Measurements from ENCODE around the gene HIGD1C. TPM values are rescaled to one million over a fixed set of nuclear protein-coding genes. Genes with fewer than 3 reads are reported as not detected.
A peak's percentile ranks its signal among the peaks of the same experiment; 100 is the strongest.

The HIGD1C gene
- total RNA-seq, 1 donor from 2014 or later = not detected

- ATAC-seq = no peak
- TF ChIP-seq CTCF (IDR thresholded peaks at IDR 0.05) = no peak
- Histone ChIP-seq H3K9me3 (peaks cover 19% of the 10 kb centered on the region), H3K36me3 (no peaks in the 10 kb centered on the region), H3K4me3 (no peak overlapping the region), H3K27ac (no peak overlapping the region), H3K27me3 (ENCODE audit: low read depth) (no peaks in the 10 kb centered on the region), H3K4me1 (peaks cover 19% of the 10 kb centered on the region)
- intact Hi-C loops (cut with DNase I) = no loop called here
- no peak for DNase-seq
Observed at GRCh38 chr12:50918584-50919316, 33.6 kb upstream of the HIGD1C start.

GRCh38 chr12:50922820-50923219, 29.5 kb upstream of the HIGD1C start:
- ATAC-seq = no peak

GRCh38 chr12:50923361-50924130, 28.8 kb upstream of the HIGD1C start:
- intact Hi-C loops (cut with DNase I) = no loop called here
- Histone ChIP-seq H3K27ac (peak overlapping the region; percentile 83), H3K27me3 (ENCODE audit: low read depth) (no peaks in the 10 kb centered on the region), H3K36me3 (no peaks in the 10 kb centered on the region), H3K4me1 (peaks cover 33% of the 10 kb centered on the region), H3K4me3 (peak overlapping the region; percentile 84), H3K9me3 (no peaks in the 10 kb centered on the region)
- DNase-seq (no peak), ATAC-seq (no peak)
- no peak for TF ChIP-seq CTCF (IDR thresholded peaks at IDR 0.05)

More at GRCh38 chr12:50922820-50923219, 29.5 kb upstream of the HIGD1C start:
- Histone ChIP-seq H3K9me3 (no peaks in the 10 kb centered on the region), H3K36me3 (no peaks in the 10 kb centered on the region), H3K27me3 (ENCODE audit: low read depth) (no peaks in the 10 kb centered on the region), H3K4me1 (peaks cover 26% of the 10 kb centered on the region), H3K27ac (peak overlapping the region; percentile 83), H3K4me3 (peak overlapping the region; percentile 84)
- intact Hi-C loops (cut with DNase I) = no loop called here
- no peak for DNase-seq
- TF ChIP-seq CTCF (IDR thresholded peaks at IDR 0.05) = no peak

GRCh38 chr12:50924131-50924438, 28.3 kb upstream of the HIGD1C start:
- Histone ChIP-seq H3K4me3 (peak overlapping the region; percentile 84), H3K36me3 (no peaks in the 10 kb centered on the region), H3K4me1 (peaks cover 39% of the 10 kb centered on the region), H3K9me3 (no peaks in the 10 kb centered on the region), H3K27me3 (ENCODE audit: low read depth) (no peaks in the 10 kb centered on the region), H3K27ac (peak overlapping the region; percentile 83)
- ATAC-seq (peak in 1 of 2 donors; percentile 9), DNase-seq (no peak)
- intact Hi-C loops (cut with DNase I) = no loop called here
- no peak for TF ChIP-seq CTCF (IDR thresholded peaks at IDR 0.05)

GRCh38 chr12:50924439-50925341, 27.7 kb upstream of the HIGD1C start:
- intact Hi-C loops (cut with DNase I) = no loop called here
- ATAC-seq (peak; percentile 91 to 96), DNase-seq (peak; percentile 87)
- H3K4me3 ChIP-seq = peak overlapping the region; percentile 84
- no peak for TF ChIP-seq CTCF (IDR thresholded peaks at IDR 0.05)
- peaks cover 6% of the 10 kb centered on the region for H3K36me3 ChIP-seq
- no peaks in the 10 kb centered on the region for H3K9me3 ChIP-seq
- peak overlapping the region; percentile 83 for H3K27ac ChIP-seq
- H3K4me1 ChIP-seq = peaks cover 43% of the 10 kb centered on the region
- H3K27me3 ChIP-seq (ENCODE audit: low read depth) = no peaks in the 10 kb centered on the region

All from lower lobe of right lung (tissue), 2 donors.